ENCODE measurements around the gene LRP4.
A peak's percentile ranks its signal among the peaks of the same experiment; 100 is the strongest.
"Not testable (repeated sequence)": the region's sequence is repeated elsewhere in the genome, so short reads cannot be mapped to it uniquely, and the experiment has no call there.

Gene LRP4

GRCh38 chr11:46918083-46918787 lies at the start of gene LRP4:
TSS of gene LRP4 (minus strand) at chr11:46918550. CDS start at chr11:46918379, 171 bp downstream.
- DNase-seq: peak in 1 of 2 experiments; percentile 87

GRCh38 chr11:46967962-46968361 lies 49.6 kb upstream of the LRP4 start:
- DNase-seq: no peak

GRCh38 chr11:46966773-46967172 lies 48.4 kb upstream of the LRP4 start:
- peak in 1 of 2 experiments; percentile 6 for DNase-seq

- DNase-seq: no peak
These were observed 45.5 kb upstream of the LRP4 start for GRCh38 chr11:46963844-46964243.

- not testable (repeated sequence) for DNase-seq
These were observed 43.5 kb upstream of the LRP4 start for GRCh38 chr11:46961886-46962285.

GRCh38 chr11:46961041-46961440 lies 42.7 kb upstream of the LRP4 start:
- DNase-seq: no peak

- DNase-seq: no peak
These were observed 40.4 kb upstream of the LRP4 start for GRCh38 chr11:46958777-46959176.

- no peak for DNase-seq
These were observed 34.7 kb upstream of the LRP4 start for GRCh38 chr11:46953093-46953492.

GRCh38 chr11:46952553-46952952 lies 34.2 kb upstream of the LRP4 start:
- DNase-seq: no peak

GRCh38 chr11:46951864-46952263 lies 33.5 kb upstream of the LRP4 start:
- DNase-seq: no peak

GRCh38 chr11:46949297-46949696 lies 30.9 kb upstream of the LRP4 start:
- DNase-seq: no peak

- DNase-seq: no peak
These were observed 30.2 kb upstream of the LRP4 start for GRCh38 chr11:46948378-46949131.

- DNase-seq: no peak
These were observed 29.2 kb upstream of the LRP4 start for GRCh38 chr11:46947399-46948077.

GRCh38 chr11:46944356-46945075 lies 26.2 kb upstream of the LRP4 start:
- DNase-seq: no peak

GRCh38 chr11:46942172-46942571 lies 23.8 kb upstream of the LRP4 start:
- no peak for DNase-seq

- DNase-seq: peak; percentile 93 to 98
These were observed 18.1 kb upstream of the LRP4 start, which contains the start of gene CSTPP1 for GRCh38 chr11:46936138-46937110. TSS of gene CSTPP1 (plus strand) at chr11:46936761. CDS start at chr11:46936806, 45 bp downstream.

GRCh38 chr11:46930089-46930488 lies 11.7 kb upstream of the LRP4 start:
- DNase-seq: no peak

- DNase-seq: not testable (repeated sequence)
These were observed 10.4 kb upstream of the LRP4 start for GRCh38 chr11:46928701-46929100.

GRCh38 chr11:46927928-46928327 lies 9.6 kb upstream of the LRP4 start:
- DNase-seq: not testable (repeated sequence)

GRCh38 chr11:46920755-46921154 lies 2.4 kb upstream of the LRP4 start:
- no peak for DNase-seq

GRCh38 chr11:46918788-46919513 lies 601 bp upstream of the LRP4 start:
- peak in 1 of 2 experiments; percentile 17 for DNase-seq
